ENCODE results near the gene IGSF21.

DNA sequence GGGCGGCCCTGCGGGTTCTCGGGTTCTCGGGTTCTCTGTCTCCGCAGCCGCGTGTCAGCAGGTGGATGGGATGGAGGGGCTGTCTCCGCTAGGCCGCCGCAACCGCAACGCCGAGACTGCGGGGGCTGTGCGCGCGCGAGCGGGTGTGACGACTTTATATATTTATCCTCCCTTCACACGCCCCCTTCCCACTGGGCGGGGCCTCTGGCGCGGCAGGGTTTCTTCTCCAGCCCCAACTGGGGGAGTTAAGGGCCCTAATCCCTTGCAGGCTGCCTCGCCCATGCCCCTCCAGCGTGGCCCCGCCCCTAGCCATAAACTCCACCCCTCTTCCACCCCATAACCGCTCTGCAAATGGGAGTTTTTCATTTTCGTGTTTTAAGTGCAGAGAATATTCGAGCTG is 3.4 kb downstream of the IGSF21 start:
- TF ChIP-seq POLR2AphosphoS5 (IDR thresholded peaks at IDR 0.05; ENCODE audit: low read depth, low read length) (no peak), POU2F2 (IDR thresholded peaks at IDR 0.05; ENCODE audit: low read depth, low read length) (no peak)

Data from GM12891 (cell line).